IMR-90 (cell line): ENCODE results near the gene SARNP. TPM values are rescaled to one million over a fixed set of nuclear protein-coding genes. Genes with fewer than 3 reads are reported as not detected.
A peak's percentile ranks its signal among the peaks of the same experiment; 100 is the strongest.

Source experiments
- ATAC-seq: fragments of 200-7000 bp; cut with Tn5 transposase; 2 replicates; pipeline ENCODE4 v1.9.1; 2020; ENCODE audit warnings: low read depth, mild to moderate bottlenecking, moderate library complexity
- BruUV-seq: library from RNA; stranded (reverse); fragments of 400-500 nt; replicated peaks from 2 replicates; lab custom pipeline; 2021; lab: Mats Ljungman, UMichigan
- CTCF ChIA-PET: fragments of 300-600 bp; formaldehyde crosslinking; extraction: SDS; loops from one replicate; lab custom pipeline; 2021; ENCODE audit warnings: antibody characterized with exemption; lab: Yijun Ruan, JAX
- POLR2A ChIA-PET: fragments of 300-600 bp; sonication (Branson Sonifier 250); formaldehyde crosslinking; loops from one replicate; lab custom pipeline; 2022; ENCODE audit warnings: antibody characterized with exemption; ENCODE audit not compliant: unreplicated experiment; lab: Charles Lee
- DNase-seq: peaks from one replicate; pipeline ENCODE4 v3.0.0; 2013
- H2AFZ ChIP-seq: replicated peaks from 2 replicates; pipeline ENCODE3; 2013; ENCODE audit warnings: low read length, mild to moderate bottlenecking; ENCODE audit not compliant: poor library complexity
- H2AK5ac ChIP-seq: 2 replicates; pipeline ENCODE4 v1.6.1; 2013; ENCODE audit warnings: low read depth, low read length, inconsistent platforms
- H2AK9ac ChIP-seq: replicated peaks from 2 replicates; pipeline ENCODE3; 2013; ENCODE audit warnings: mild to moderate bottlenecking, low read depth, low read length, moderate library complexity; ENCODE audit not compliant: poor library complexity
- H2BK120ac ChIP-seq: 2 replicates; pipeline ENCODE4 v1.6.1; 2013; ENCODE audit warnings: low read depth, low read length, inconsistent platforms
- H2BK15ac ChIP-seq: 3 replicates; pipeline ENCODE4 v1.6.1; 2013; ENCODE audit warnings: low read depth, low read length, inconsistent platforms
- H2BK20ac ChIP-seq: 2 replicates; pipeline ENCODE4 v1.6.1; 2013; ENCODE audit warnings: low read depth, mild to moderate bottlenecking, inconsistent platforms, low read length, moderate library complexity
- H2BK5ac ChIP-seq: 2 replicates; pipeline ENCODE4 v1.6.1; 2013; ENCODE audit warnings: mild to moderate bottlenecking, low read depth, low read length, inconsistent platforms; ENCODE audit not compliant: poor library complexity, severe bottlenecking
- H3K14ac ChIP-seq: replicated peaks from 2 replicates; pipeline ENCODE4 v1.6.1; 2013; ENCODE audit warnings: low read depth, low read length, inconsistent platforms
- H3K18ac ChIP-seq: 2 replicates; pipeline ENCODE4 v1.6.1; 2013; ENCODE audit warnings: low read depth, low read length, control low read depth
- H3K23ac ChIP-seq: 2 replicates; pipeline ENCODE4 v1.6.1; 2013; ENCODE audit warnings: low read depth, low read length, inconsistent platforms
- H3K27ac ChIP-seq: 2 replicates; pipeline ENCODE4 v1.5.1; 2013; ENCODE audit warnings: mild to moderate bottlenecking, control low read depth, low read length; ENCODE audit not compliant: insufficient read depth
- H3K27me3 ChIP-seq: 2 replicates; pipeline ENCODE4 v1.6.1; 2013; ENCODE audit warnings: low read length; ENCODE audit not compliant: control insufficient read depth, insufficient read depth
- H3K36me3 ChIP-seq: 2 replicates; pipeline ENCODE4 v1.6.1; 2013; ENCODE audit warnings: low read length, mixed read lengths; ENCODE audit not compliant: control insufficient read depth, insufficient read depth
- H3K4ac ChIP-seq: 2 replicates; pipeline ENCODE4 v1.6.1; 2013; ENCODE audit warnings: low read depth, low read length, inconsistent platforms
- H3K4me1 ChIP-seq: 2 replicates; pipeline ENCODE4 v1.6.1; 2013; ENCODE audit warnings: low read length, mixed read lengths; ENCODE audit not compliant: control insufficient read depth, insufficient read depth
- H3K4me2 ChIP-seq: 2 replicates; pipeline ENCODE4 v1.6.1; 2013; ENCODE audit warnings: low read depth, mild to moderate bottlenecking, control low read depth, low read length, moderate library complexity
- H3K4me3 ChIP-seq: 2 replicates; pipeline ENCODE4 v1.5.1; 2013; ENCODE audit warnings: low read depth, mild to moderate bottlenecking, control low read depth, low read length, moderate library complexity; ENCODE audit not compliant: insufficient read depth
- H3K56ac ChIP-seq: 2 replicates; pipeline ENCODE4 v1.6.1; 2013; ENCODE audit warnings: low read length, inconsistent platforms; ENCODE audit not compliant: insufficient read depth; ENCODE audit errors: extremely low read depth
- H3K79me1 ChIP-seq, 2 experiments: 2 replicates each; pipeline ENCODE4 v1.6.1; 2013; ENCODE audit warnings: low read length in 2 of 2, inconsistent platforms in 1 of 2, low read depth in 1 of 2
- H3K9ac ChIP-seq: 2 replicates; pipeline ENCODE4 v1.6.1; 2013; ENCODE audit warnings: low read depth, low read length, control low read depth
- H3K9me1 ChIP-seq: 2 replicates; pipeline ENCODE4 v1.6.1; 2013; ENCODE audit warnings: low read length, inconsistent platforms; ENCODE audit not compliant: insufficient read depth
- H3K9me3 ChIP-seq: 2 replicates; pipeline ENCODE4 v1.6.1; 2013; ENCODE audit warnings: low read length; ENCODE audit not compliant: control insufficient read depth, insufficient read depth
- H4K20me1 ChIP-seq: 2 replicates; pipeline ENCODE4 v1.6.1; 2013; ENCODE audit warnings: low read length, inconsistent platforms; ENCODE audit not compliant: insufficient read depth
- H4K5ac ChIP-seq: 2 replicates; pipeline ENCODE4 v1.6.1; 2013; ENCODE audit warnings: mild to moderate bottlenecking, low read depth, low read length, control low read depth
- H4K8ac ChIP-seq, 2 experiments: 2 replicates each; pipeline ENCODE4 v1.6.1; 2013; ENCODE audit warnings: low read depth in 2 of 2, low read length in 2 of 2, control low read depth in 1 of 2, inconsistent platforms in 1 of 2
- H4K91ac ChIP-seq: 2 replicates; pipeline ENCODE4 v1.6.1; 2013; ENCODE audit warnings: low read depth, low read length, inconsistent platforms; ENCODE audit not compliant: insufficient read depth
- CHD1 ChIP-seq: IDR thresholded peaks from 2 replicates; pipeline ENCODE4 v1.6.1; 2012; ENCODE audit warnings: low read depth, low read length, improper control_type of control experiment
- CTCF ChIP-seq: conservative IDR thresholded peaks from 2 replicates; pipeline ENCODE4 v1.5.1; 2012; ENCODE audit warnings: mild to moderate bottlenecking, low read depth, low read length, improper control_type of control experiment
- RAD21 ChIP-seq: IDR thresholded peaks from 2 replicates; pipeline ENCODE4 v1.6.1; 2012; ENCODE audit warnings: low read length, improper control_type of control experiment
- SMC3 ChIP-seq: fragments of 150-350 bp; IDR thresholded peaks from 2 replicates; pipeline ENCODE4 v1.6.1; 2016; ENCODE audit warnings: low read depth, mild to moderate bottlenecking, antibody characterized with exemption, low read length, moderate library complexity
- WGBS, 2 experiments: methylation state at CpG; one replicate each; pipeline versions ENCODE4 v1.1.5 to v1.1.7; 2013; ENCODE audit warnings: missing lambda C conversion rate in 2 of 2; ENCODE audit not compliant: insufficient read length in 1 of 2; ENCODE audit errors: extremely low coverage in 2 of 2; 5-methylcytosine and 5-hydroxymethylcytosine counted together
- dilution Hi-C: fragments of 300-500 bp; cut with HindIII; formaldehyde crosslinking; loops from one replicate; pipeline ENCODE4 v1.14.3; 2018; ENCODE audit warnings: low sequenced_read_pairs; ENCODE audit not compliant: unreplicated experiment
- in situ Hi-C: fragments of 300-500 bp; cut with MboI; formaldehyde crosslinking; loops from 3 replicates; pipeline ENCODE4 v1.14.3; 2019; ENCODE audit warnings: low sequenced_read_pairs, inconsistent platforms, mixed read lengths
- intact Hi-C: fragments of 100-400 bp; cut with micrococcal nuclease; formaldehyde crosslinking; loops from 2 replicates; pipeline ENCODE4 v1.10.0; 2022
- polyA plus RNA-seq, 3 experiments: library from polyadenylated mRNA; depleted of rRNA; stranded (reverse); fragments of >200 nt; gene quantifications; 2 replicates each; pipeline ENCODE4 v1.2.3, GENCODE V29; 2012; ENCODE audit warnings: low replicate concordance in 1 of 3
- total RNA-seq: library from RNA; depleted of rRNA; stranded (reverse); fragments of >200 nt; gene quantifications from 2 replicates; pipeline ENCODE4 v1.2.3, GENCODE V29; 2012

The SARNP gene
- total and polyA plus RNA-seq, 2 of the 4 experiments (the other 2 are of a cell fraction) = 46.8 to 103 TPM

DNA sequence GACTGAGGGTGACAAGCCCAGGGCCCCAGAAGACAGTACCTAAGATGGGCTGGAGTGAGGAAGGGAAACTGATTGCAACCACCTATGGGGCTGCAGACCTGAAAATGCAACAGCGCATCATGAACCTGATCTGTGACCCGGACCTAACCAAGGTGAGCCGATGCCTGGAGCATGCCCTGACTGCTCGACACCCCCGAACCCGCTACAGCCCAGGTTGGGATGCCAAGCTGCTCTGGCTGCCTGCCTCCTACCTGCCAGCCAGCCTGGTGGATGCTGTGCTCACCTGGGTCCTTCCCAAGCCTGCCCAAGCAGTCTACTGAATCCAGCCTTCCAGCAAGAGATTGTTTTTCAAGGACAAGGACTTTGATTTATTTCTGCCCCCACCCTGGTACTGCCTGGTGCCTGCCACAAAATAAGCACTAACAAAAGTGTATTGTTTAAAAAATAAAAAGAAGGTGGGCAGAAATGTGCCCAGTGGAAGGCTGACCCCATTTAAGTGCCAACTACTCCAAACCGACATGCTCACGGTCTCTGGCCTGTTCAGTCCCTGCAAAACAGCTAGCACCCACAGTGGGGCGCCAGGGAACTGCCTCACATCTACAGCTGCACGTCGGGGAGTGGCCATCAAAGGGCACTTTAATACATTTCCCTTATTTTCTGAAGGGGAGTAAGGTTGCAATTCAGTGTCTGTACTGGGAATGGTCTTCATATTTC is 93.1 kb downstream of the SARNP start:
- H3K36me3 ChIP-seq = peaks cover 45% of the 10 kb centered on the region
- dilution Hi-C loops = no loop called here
- H3K27me3 ChIP-seq = no peaks in the 10 kb centered on the region
- peaks cover 20% of the 10 kb centered on the region for H3K4me1 ChIP-seq
- H3K14ac ChIP-seq = no peak overlapping the region
- H4K8ac ChIP-seq = no peak overlapping the region
- H3K4ac ChIP-seq = no peak overlapping the region
- H2BK120ac ChIP-seq = no peak overlapping the region
- TF ChIP-seq RAD21 (peak; percentile 64), CHD1 (no peak), SMC3 (0 out of 2 replicates have a peak, but pooled peaks have one; percentile 35), CTCF (peak; percentile 61)
- DNase-seq (peak; percentile 69), ATAC-seq (no peak)
- peaks cover 68% of the 10 kb centered on the region for H4K20me1 ChIP-seq
- ChIA-PET CTCF (interaction anchor here (1.0 kb wide), 1 partner anchor 60 kb away, joined by 3 read pairs; no protein-coding TSS in a partner anchor), POLR2A (no interaction called here)
- no peak overlapping the region for H4K5ac ChIP-seq
- WGBS, 2 experiments = no CpG with 5 or more reads among the region's 11 CpGs
- no TSS peak for BruUV-seq
- H3K18ac ChIP-seq = no peak overlapping the region
- peak overlapping the region; percentile 55 for H2AK9ac ChIP-seq
- H4K91ac ChIP-seq = no peak overlapping the region
- no peak overlapping the region for H2BK20ac ChIP-seq
- peak overlapping the region; percentile 5 for H2AFZ ChIP-seq
- H2BK5ac ChIP-seq = no peak overlapping the region
- peaks cover 10 to 58% of the 10 kb centered on the region in 2 experiments for H3K79me1 ChIP-seq
- no peak overlapping the region for H2AK5ac ChIP-seq
- peaks cover 12% of the 10 kb centered on the region; the same call in 1 of the 2 replicates for H3K9me1 ChIP-seq
- in situ Hi-C loops = no loop called here
- no peak overlapping the region for H3K56ac ChIP-seq
- H3K9ac ChIP-seq = no peak overlapping the region
- no peak overlapping the region for H2BK15ac ChIP-seq
- H3K27ac ChIP-seq = no peak overlapping the region
- H3K9me3 ChIP-seq = no peaks in the 10 kb centered on the region
- no peak overlapping the region for H3K4me3 ChIP-seq
- H3K23ac ChIP-seq = no peak overlapping the region
- intact Hi-C loops = no loop called here
- no peak overlapping the region for H3K4me2 ChIP-seq
